Keratinocyte (primary cell): ENCODE results near the gene HORMAD2. TPM values are rescaled to one million over a fixed set of nuclear protein-coding genes. Genes with fewer than 3 reads are reported as not detected.

Experiments used
- DNase-seq: peaks from one replicate; pipeline ENCODE4 v3.0.0-alpha.2; 2011; ENCODE audit warnings: low read depth, missing footprints, low spot score
- FAIRE-seq: peaks from 2 replicates; lab custom pipeline; 2011; peaks lifted over from hg19 to GRCh38; lab: Jason Lieb, UNC
- H2AFZ ChIP-seq: 2 replicates; pipeline ENCODE4 v1.6.0; 2012; ENCODE audit warnings: low read length, control low read depth, inconsistent platforms; ENCODE audit not compliant: control insufficient read depth
- H3K27ac ChIP-seq: 2 replicates; pipeline ENCODE4 v1.5.1; 2011; ENCODE audit warnings: low read length; ENCODE audit not compliant: control insufficient read depth, insufficient read depth
- H3K27me3 ChIP-seq: 3 replicates; pipeline ENCODE4 v1.6.0; 2011; ENCODE audit warnings: low read length; ENCODE audit not compliant: control insufficient read depth, insufficient read depth; ENCODE audit errors: extremely low read depth
- H3K36me3 ChIP-seq, 2 experiments: 2 replicates in 1 of 2; 3 replicates in 1 of 2; pipeline ENCODE4 v1.5.1; 2011; ENCODE audit warnings: low read length in 2 of 2, mild to moderate bottlenecking in 1 of 2; ENCODE audit not compliant: control insufficient read depth in 2 of 2, insufficient read depth in 2 of 2; ENCODE audit errors: extremely low read depth in 1 of 2
- H3K4me1 ChIP-seq: 3 replicates; pipeline ENCODE4 v1.5.1; 2011; ENCODE audit warnings: low read length; ENCODE audit not compliant: control insufficient read depth, insufficient read depth; ENCODE audit errors: extremely low read depth
- H3K4me2 ChIP-seq: 3 replicates; pipeline ENCODE4 v1.6.0; 2011; ENCODE audit warnings: low read depth, low read length; ENCODE audit not compliant: control insufficient read depth, insufficient read depth; ENCODE audit errors: extremely low read depth
- H3K4me3 ChIP-seq, 3 experiments: fragments of 200-600 bp in 1 of 3; sonication (generic) in 1 of 3; 2 replicates in 2 of 3; 3 replicates in 1 of 3; pipeline ENCODE4 v1.5.1; 2011 to 2016; ENCODE audit warnings: low read length in 3 of 3, mild to moderate bottlenecking in 3 of 3, control low read depth in 2 of 3, inconsistent platforms in 1 of 3, low read depth in 1 of 3, mixed read lengths in 1 of 3, mixed run types in 1 of 3, moderate library complexity in 1 of 3; ENCODE audit not compliant: control insufficient read depth in 2 of 3, insufficient read depth in 2 of 3; ENCODE audit errors: extremely low read depth in 1 of 3
- H3K79me2 ChIP-seq: 2 replicates; pipeline ENCODE4 v1.6.0; 2012; ENCODE audit warnings: low read length; ENCODE audit not compliant: control insufficient read depth, insufficient read depth
- H3K9ac ChIP-seq: 3 replicates; pipeline ENCODE4 v1.6.0; 2011; ENCODE audit warnings: low read length; ENCODE audit not compliant: control insufficient read depth, insufficient read depth; ENCODE audit errors: extremely low read depth
- H3K9me1 ChIP-seq: 3 replicates; pipeline ENCODE4 v1.6.0; 2011; ENCODE audit warnings: low read length; ENCODE audit not compliant: control insufficient read depth, insufficient read depth; ENCODE audit errors: extremely low read depth
- H3K9me3 ChIP-seq: 2 replicates; pipeline ENCODE4 v1.5.1; 2012; ENCODE audit warnings: low read depth, low read length; ENCODE audit not compliant: control insufficient read depth
- H4K20me1 ChIP-seq: 3 replicates; pipeline ENCODE4 v1.6.0; 2011; ENCODE audit warnings: low read length; ENCODE audit not compliant: control insufficient read depth, insufficient read depth; ENCODE audit errors: extremely low read depth
- CTCF ChIP-seq, 3 experiments: IDR thresholded peaks in 1 of 3; conservative IDR thresholded peaks in 1 of 3; optimal IDR thresholded peaks in 1 of 3; 2 replicates in 2 of 3; 3 replicates in 1 of 3; pipeline versions ENCODE3 to v1.5.1; 2011; ENCODE audit warnings: low read length in 3 of 3, mild to moderate bottlenecking in 3 of 3, moderate library complexity in 2 of 3, control low read depth in 1 of 3, inconsistent platforms in 1 of 3; ENCODE audit not compliant: insufficient read depth in 2 of 3; ENCODE audit errors: extremely low read depth in 1 of 3
- EZH2 ChIP-seq: IDR thresholded peaks from one replicate; pipeline ENCODE4 v1.6.1; 2012; ENCODE audit warnings: inconsistent platforms, mild to moderate bottlenecking, low read length, moderate library complexity
- dilution Hi-C: fragments of 300-500 bp; cut with MboI; formaldehyde crosslinking; loops from one replicate; pipeline ENCODE4 v1.7.0; 2020; ENCODE audit warnings: low sequenced_read_pairs; ENCODE audit not compliant: extremely low pct_ligation_motif_present
- polyA plus RNA-seq, 5 experiments: library from polyadenylated mRNA; depleted of rRNA in 3 of 5; stranded (reverse) in 3 of 5; stranded (forward) in 1 of 5; unstranded in 1 of 5; fragments of >200 nt; gene quantifications; 1 replicate in 1 of 5; 2 replicates in 3 of 5; 3 replicates in 1 of 5; pipeline versions ENCODE4 v1.2.1 to v1.2.3, GENCODE V29; 2011 to 2012; ENCODE audit warnings: missing spikeins in 2 of 5, low read depth in 1 of 5, low replicate concordance in 1 of 5

The HORMAD2 gene
- polyA plus RNA-seq, 1 donor (not counting 4 experiments of a cell fraction or from before 2014, with no cell fraction given), result not detected

- Histone ChIP-seq H3K9ac (no peak overlapping the region), H3K9me1 (no peaks in the 10 kb centered on the region), H3K36me3 (no peaks in the 10 kb centered on the region), H3K9me3 (no peaks in the 10 kb centered on the region), H4K20me1 (no peaks in the 10 kb centered on the region), H3K4me3 (no peak overlapping the region), H3K4me1 (no peaks in the 10 kb centered on the region), H3K4me2 (no peak overlapping the region), H3K27ac (no peak overlapping the region), H3K79me2 (no peaks in the 10 kb centered on the region), H2AFZ (no peak overlapping the region), H3K27me3 (no peaks in the 10 kb centered on the region)
- FAIRE-seq, result no peak
- DNase-seq, result no peak
- dilution Hi-C loops, result no loop called here
- TF ChIP-seq CTCF (optimal IDR thresholded peaks at IDR 0.05 in 1 of 3, IDR thresholded peaks at IDR 0.05 in 1 of 3, conservative IDR thresholded peaks at IDR 0.05 in 1 of 3; ENCODE audit: extremely low read depth in 1 of 3, insufficient read depth in 2 of 3, low read length in 3 of 3) (no peak), EZH2 (no peak)
These were observed 52.2 kb downstream of the HORMAD2 start for GRCh38 chr22:30132290-30132996.

GRCh38 chr22:30140414-30140813, 60.1 kb downstream of the HORMAD2 start:
- no peak overlapping the region for H3K9ac ChIP-seq
- H3K79me2 ChIP-seq, result no peaks in the 10 kb centered on the region
- no peak for FAIRE-seq
- TF ChIP-seq EZH2 (no peak), CTCF (optimal IDR thresholded peaks at IDR 0.05 in 1 of 3, IDR thresholded peaks at IDR 0.05 in 1 of 3, conservative IDR thresholded peaks at IDR 0.05 in 1 of 3; ENCODE audit: extremely low read depth in 1 of 3, insufficient read depth in 2 of 3, low read length in 3 of 3) (no peak)
- H3K36me3 ChIP-seq, result no peaks in the 10 kb centered on the region
- no peaks in the 10 kb centered on the region for H3K4me1 ChIP-seq
- no peak overlapping the region for H3K27ac ChIP-seq
- no peaks in the 10 kb centered on the region for H4K20me1 ChIP-seq
- no peak overlapping the region for H3K4me3 ChIP-seq
- H2AFZ ChIP-seq, result no peak overlapping the region
- no peaks in the 10 kb centered on the region for H3K27me3 ChIP-seq
- H3K4me2 ChIP-seq, result no peak overlapping the region
- no peak for DNase-seq
- dilution Hi-C loops, result no loop called here
- no peaks in the 10 kb centered on the region for H3K9me1 ChIP-seq
- H3K9me3 ChIP-seq, result no peaks in the 10 kb centered on the region
